GM19193 (cell line): Measurements from ENCODE around the gene SHC1.
A peak's percentile ranks its signal among the peaks of the same experiment; 100 is the strongest.

ENCODE experiments used
- POLR2A ChIP-seq: IDR thresholded peaks from 4 replicates; pipeline ENCODE4 v1.6.1; 2011; ENCODE audit not compliant: insufficient read depth, insufficient read length; ENCODE audit errors: extremely low read depth

The SHC1 gene

DNA sequence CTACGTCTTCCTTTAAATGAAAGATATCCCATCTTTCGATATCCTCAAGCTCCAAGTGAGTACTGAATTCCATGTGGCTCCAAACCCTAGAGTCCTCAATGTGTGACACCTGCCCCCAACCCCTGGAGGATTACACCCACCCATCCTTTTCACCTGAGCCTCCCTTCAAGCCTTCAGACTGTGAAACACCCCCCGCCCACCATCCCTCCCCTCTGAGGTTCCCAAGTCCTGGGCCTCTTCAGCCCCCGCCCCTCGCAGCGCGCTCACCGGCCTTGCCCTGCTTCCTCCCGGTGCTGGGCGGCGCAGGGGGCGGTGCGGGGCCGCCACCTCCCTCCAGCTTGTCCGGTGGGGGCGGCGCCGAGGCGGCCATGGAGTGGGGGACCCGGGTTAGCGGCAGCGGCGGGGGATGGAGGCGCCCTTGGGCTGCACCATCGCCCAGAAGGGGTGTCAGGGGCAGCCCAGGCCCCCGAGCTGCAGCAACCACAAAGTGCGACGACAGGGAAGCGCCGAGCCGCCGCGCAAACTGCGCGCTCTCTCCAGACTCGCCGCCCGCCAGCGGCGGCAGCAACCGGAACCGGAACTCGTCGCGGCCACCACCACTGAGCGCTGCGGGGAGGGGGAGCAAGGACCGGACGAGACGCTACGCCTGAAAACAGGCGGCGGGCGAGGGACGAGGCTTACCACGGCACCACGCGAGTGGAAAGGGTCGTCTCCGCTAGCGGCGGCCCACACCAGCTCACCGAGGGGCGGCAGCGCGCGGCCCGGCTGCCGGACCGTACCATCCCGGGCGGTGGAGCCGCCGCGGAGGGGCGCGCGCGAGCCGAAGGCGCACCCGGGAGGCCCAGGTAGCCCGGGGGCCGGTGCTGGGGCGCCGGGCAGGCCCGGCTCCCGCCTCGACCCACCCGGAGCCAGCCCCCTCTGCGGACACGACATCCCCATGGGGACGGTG lies 9.1 kb downstream of the SHC1 start, which contains the start of gene PYGO2:
PYGO2 (minus strand) TSS at position 576 of the 949 bp plus-strand sequence; CDS start at position 370, 206 bp downstream.
- TF ChIP-seq POLR2A: peak; percentile 93

DNA sequence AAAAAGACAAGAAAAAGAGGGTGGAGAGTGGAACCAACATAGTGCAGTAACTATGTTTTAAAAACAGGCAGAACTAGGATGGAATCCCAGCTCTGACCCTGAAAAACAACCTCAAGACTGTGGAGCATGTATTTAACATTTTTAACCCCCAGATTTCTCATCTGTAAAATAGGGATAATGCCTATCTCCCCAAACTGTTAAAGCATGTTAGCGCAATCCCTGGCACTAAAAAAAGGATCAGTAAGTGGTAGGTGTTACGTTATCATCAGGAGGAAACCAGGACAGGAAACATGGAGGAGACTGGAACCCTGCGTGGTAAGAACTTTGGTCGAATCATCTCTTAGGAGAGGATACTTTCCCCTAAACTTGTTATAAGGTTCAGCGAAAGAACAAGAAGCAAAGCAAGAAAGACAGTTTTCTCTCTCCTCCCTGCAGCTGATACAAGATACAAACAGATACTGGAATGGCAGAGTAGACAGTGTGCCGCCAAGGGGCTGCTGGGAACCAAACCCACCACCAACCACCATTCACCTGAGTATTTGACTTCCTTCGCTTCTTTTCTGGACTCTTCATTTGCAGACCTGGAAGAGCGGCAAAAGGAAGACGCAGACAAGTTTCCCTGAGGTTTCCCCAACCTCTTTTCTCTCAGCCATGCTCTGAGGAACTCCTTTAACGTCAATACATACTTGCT lies 10.0 kb downstream of the SHC1 start:
- no peak for TF ChIP-seq POLR2A

DNA sequence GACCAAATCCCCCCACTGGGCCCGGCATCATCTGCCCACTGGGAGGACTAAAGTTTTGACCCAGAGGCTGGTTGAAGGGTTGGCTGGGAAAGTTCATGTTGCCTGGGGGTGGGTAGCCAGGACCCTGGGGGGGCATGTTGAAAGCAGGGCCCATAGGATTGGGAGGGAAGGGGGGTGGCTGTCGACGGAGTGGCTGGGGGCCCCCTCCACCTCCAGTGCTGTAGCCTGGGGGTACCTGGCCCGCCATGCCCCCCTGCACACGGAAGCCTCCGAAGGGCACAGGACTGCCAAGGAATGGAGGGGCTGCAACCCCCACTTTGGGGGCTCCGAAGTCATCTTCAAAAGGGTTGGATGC lies 11.1 kb downstream of the SHC1 start:
- TF ChIP-seq POLR2A: no peak

DNA sequence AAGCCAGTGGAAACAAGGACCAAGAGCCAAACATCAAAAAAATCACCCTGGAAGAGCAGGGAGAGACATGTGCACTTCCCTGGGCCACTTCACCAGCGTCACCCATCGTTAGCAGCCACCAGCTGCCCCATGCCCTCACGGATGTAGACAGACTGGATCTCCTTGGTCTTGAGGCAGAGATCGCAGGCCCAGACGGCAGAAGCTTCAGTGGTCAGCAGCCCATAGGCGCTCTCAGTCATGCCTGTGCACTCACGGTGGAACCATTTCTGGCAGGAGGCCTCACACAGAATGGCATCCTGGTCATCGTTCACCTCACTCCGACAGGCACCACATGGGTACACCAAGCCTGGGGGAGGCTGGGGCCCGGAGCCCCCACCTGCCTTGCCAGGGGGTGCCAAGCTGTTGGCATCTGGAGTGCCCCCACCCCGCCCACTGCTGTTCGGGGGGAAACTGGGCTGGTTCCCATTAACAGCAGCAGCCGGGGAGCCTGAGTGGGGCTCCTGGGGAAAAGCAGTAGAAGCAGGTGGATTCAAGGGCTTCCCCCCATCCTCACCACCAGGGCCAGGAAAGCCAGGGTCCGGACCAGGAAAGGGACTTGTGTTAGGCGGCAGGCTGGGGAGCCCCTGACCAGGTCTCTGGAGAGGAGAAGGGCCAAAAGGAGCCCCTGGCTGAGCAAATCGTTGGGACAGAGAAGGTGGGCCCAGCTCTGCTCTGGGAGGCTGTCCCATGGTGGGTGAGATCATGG lies 11.7 kb downstream of the SHC1 start:
- no peak for TF ChIP-seq POLR2A

DNA sequence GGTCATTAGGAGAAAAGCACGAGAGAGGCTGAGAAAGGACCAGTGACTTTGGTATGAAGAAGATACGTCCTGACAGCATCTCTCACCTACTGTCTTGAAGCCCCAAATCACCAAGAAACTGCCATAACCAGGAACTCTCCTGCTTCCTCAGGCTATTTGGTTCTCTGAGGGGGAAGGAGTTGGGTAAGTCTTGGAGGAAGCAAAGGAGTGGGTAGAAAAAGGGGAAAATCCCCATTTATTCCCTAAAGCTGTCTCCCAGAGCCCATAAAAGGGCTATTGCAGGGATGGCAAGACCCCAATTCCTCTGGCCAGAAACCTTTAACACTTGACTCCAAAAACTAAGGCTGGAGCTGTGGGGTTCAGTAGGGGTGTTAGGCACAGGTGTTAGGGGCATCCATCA lies 12.5 kb downstream of the SHC1 start:
- no peak for TF ChIP-seq POLR2A

DNA sequence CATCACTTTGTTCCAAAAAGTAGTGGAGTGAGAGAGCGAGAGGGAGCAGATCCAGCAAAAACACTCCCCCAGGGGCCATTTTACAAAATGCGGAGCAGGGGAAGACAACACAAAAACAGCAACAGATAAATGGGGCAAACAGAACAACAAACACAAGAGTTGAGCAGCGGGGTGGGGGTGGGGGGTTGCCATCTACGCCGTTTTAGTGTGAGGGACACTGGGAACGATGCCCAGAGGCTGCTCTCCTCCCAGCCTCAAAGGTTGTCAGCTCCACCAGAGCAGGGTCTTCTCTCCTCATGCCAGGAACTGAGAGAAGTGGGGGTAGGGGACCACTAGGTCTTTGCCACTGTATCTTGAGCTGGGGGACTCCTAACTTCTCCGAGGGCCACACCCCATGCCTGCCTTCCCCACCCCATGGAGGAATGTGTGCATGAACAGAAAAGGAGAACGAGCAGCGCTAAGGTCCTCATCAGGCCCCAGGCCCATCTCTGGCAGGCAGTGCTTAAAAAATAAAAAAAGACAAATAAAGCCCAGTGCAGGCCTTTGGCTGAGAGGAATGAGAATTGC lies 13.4 kb downstream of the SHC1 start:
- TF ChIP-seq POLR2A: no peak

DNA sequence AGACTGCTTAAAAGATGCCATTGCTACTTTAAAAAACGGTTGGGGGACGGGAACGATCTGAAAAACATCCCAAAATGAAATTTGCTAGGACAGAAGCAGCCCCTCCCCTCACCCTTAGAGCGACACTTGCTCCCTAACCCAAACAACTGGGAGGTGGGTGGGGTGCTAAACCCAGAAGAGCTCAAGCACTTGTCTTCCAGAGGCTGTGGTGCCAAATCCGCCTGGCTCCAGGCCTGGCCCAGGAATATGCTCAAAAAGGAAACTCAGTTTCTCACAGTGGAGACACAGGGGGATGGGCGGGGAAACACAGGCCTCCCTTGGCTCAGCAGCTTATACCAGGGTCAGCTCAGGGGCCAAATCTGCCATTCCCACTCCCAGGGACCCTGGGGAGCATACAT lies 14.0 kb downstream of the SHC1 start:
- TF ChIP-seq POLR2A: no peak

DNA sequence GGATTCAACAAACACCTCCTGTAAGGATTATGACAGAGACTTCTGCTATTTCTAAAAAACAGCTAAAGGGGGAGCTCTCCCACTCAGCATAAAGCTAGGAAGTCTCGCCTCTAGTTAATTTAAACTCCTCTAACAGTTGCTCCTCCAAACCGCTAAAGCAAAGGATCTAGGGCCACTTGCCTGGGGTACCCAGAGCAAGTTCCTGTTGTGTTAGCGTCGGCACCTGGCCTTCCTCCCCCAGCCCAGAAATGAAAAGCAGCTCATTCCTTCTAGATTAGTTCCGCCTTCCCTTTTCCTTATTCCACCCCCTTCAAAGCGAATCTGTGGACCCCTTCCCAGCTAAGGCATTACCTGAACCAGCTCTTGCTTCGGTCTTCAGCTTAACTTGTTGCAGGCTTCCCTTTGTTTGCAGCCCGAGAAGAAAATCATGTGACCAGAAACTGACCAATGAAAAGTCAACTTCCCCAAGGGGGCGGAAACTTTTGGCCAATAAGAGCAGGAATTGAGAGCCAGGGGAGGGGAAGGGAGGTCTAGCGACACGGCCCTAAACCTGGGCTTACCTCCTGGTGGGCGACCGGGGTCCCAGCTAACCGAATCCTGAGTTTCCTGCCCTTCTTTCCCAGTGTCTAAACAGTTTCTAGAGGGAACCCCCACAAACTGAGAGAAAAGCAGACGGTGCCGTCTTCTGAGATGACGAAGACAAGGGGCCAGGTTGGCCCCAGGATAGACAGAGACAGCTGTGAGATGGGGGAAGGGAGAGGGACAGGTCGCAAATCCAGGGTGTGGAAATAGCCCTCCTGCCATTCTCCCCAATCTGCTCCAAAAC lies 14.6 kb downstream of the SHC1 start, which contains the start of gene PBXIP1:
PBXIP1 (minus strand) TSS at position 382 of the 826 bp plus-strand sequence. CDS start 2,378 bp downstream, outside the sequence.
- no peak for TF ChIP-seq POLR2A

DNA sequence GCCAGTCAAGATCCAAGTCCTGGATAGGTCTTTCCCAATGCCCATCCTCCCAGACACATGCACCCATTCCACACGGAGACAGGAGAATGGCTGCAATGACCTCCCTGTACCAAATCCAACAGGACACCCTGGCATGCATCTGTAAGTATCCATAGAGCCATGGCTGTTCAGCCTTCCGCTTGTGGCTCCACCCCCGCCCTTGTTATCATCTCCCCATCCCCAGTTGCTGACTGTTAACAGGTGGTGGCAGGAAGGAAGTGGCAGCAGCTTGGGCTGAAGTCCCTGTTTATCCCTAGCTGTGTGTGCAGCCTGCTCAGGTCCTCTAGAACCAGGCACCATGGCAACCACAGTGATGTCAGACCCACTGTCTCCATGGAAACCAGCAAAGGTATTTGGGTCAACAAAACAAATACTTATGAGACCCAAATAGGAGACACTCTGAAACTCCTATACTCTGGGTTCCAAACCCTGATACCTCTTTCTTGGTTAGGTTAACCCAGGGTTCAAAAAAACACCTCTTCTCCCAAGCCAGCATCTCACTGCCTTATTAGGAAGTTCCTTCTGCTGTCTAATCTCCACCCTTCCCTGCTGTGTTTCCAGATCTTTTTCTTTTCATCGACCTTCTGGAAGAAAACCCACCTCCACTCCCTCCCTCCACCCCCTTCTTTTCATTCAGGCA lies 15.4 kb downstream of the SHC1 start:
- TF ChIP-seq POLR2A: peak; percentile 42

DNA sequence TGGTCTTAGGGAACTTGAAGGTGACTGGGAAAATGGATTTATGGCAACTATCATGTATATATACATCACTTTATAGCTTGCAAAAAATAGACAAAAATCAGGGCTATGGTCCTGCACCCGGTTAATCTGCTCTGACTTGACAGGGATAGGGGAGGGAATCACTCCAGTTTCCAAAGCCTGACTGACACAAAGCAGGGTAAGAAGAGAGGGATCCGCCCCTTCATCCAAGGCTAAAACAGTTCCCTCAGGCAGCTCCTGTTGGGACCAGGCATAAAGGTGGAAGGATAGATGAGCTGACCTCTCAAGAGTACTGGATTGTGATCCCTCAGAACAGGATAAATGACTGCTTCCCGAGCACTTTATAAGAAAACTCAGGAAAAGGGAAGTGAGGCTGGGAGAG lies 16.0 kb downstream of the SHC1 start:
- no peak for TF ChIP-seq POLR2A

DNA sequence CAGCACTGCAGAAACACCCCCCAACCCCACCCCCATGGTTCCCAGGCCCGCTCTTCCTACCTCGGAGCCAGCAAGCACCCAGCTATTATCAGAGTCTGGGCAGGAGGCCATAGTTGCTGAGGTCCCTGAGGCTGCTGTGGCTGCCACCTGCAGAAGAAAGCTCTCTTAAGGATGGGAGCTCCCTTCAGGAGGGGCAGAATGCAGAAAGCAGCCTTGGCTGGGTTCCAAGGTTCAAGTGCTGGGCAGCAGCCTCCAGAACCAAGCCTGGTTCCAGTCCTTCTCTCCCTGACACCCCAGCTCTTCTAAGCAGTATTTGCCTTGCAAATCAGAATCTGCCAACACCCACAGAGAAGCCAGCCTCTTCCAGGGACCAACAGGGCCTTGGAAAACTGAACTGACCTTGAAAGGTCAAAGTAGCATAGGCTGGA lies 16.9 kb downstream of the SHC1 start:
- no peak for TF ChIP-seq POLR2A

DNA sequence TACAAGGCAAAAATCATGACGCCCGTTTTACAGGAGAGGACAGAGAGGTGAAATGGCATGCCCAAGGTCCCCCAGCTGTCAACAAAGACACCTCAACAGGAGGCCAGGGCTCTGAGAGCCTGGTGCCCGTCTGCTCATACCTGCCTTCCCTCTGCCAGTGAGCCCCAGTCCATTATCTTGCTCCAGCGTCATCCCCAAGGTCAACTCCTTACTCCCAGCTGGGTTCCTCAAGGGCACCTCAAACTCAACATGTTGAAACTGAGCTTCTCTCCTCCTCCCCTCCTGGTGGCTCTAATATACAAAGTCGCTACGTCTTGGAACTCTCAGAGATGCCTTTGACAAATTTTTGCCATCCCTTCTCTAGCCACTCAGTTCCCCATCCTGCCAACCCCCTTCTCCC lies 17.9 kb downstream of the SHC1 start:
- TF ChIP-seq POLR2A: no peak

DNA sequence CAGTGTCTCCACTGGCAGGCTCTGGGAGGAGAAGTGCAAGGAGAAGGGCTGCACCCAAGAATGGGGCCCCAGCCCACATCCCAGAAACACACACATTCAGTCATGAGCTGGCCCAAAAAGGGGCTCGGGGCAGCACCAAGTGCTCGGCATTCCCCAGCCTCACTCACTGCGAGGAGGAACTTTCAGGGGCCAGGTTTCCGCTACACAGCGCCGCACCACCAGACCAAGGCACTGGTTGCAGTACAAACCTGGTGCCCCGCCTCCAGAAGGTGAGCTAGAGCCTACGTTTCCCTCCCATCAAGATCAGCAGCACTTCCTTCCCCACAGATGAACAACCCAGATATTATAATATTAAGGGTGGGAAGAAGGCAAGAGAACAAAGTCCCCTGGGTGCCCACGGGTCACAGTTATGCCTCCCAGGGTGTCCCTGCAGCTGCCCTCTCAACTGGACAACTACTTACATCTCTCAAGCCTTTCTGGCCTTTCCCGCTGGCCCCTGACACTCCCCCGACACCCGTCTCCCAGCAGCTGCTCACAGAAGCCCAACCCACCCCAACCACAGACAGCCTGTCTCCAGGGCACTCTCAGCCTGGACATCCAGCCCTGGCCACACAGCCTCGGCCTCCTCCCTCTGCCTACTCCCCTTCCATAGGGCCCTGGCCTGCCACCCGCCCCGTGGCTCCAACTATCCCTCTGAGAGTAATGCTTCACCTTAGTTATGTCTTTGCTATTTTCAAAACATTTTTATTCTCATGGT lies 18.5 kb downstream of the SHC1 start:
- no peak for TF ChIP-seq POLR2A
